Lower leg skin (tissue), 3 donors: ENCODE data around the gene AKT3.

Experiments used
- CTCF ChIP-seq, 3 donors: fragments of 450-650 bp; IDR thresholded peaks; one replicate each; pipeline ENCODE4 v1.5.1; 2016; ENCODE audit warnings: antibody characterized with exemption in 3 of 3, mild to moderate bottlenecking in 3 of 3, moderate library complexity in 2 of 3
- POLR2A ChIP-seq, 2 donors: fragments of 450-650 bp; IDR thresholded peaks; one replicate each; pipeline ENCODE4 v1.6.1; 2016 to 2017; ENCODE audit warnings: antibody characterized with exemption in 2 of 2, mild to moderate bottlenecking in 1 of 2, moderate library complexity in 1 of 2

- no peak for TF ChIP-seq CTCF (IDR thresholded peaks at IDR 0.05)
- TF ChIP-seq POLR2A (IDR thresholded peaks at IDR 0.05): no peak
Measured at GRCh38 chr1:243595527-243596210, 254.4 kb downstream of the AKT3 start.
